Endothelial cell of hepatic sinusoid (primary cell): ENCODE measurements around the gene ZFP2.

ENCODE experiments used
- in situ Hi-C: cut with HindIII; loops from 2 replicates; pipeline ENCODE4 v1.10.0; 2017; ENCODE audit warnings: low sequenced_read_pairs

ZFP2 gene

DNA sequence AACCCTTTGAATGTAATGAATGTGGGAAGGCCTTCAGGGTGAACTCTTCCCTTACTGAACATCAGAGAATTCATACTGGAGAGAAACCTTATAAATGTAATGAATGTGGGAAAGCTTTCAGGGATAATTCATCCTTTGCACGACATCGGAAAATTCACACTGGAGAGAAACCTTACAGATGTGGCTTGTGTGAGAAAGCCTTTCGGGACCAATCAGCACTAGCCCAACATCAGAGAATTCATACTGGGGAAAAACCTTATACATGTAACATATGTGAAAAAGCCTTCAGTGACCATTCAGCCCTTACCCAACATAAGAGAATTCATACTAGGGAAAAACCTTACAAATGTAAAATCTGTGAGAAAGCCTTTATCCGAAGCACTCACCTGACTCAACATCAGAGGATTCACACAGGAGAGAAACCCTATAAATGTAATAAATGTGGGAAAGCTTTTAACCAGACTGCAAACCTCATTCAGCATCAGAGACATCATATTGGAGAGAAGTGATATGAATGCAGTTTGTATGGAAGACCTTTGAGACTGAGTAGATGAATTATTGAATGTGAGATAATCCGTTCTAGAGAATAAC is 69.8 kb downstream of the ZFP2 start:
- in situ Hi-C loops, result loop anchor here (5.0 kb wide), 2 partner anchors 48 to 67 kb away; no protein-coding TSS in a partner anchor

GRCh38 chr5:178981381-178981780 is 85.7 kb downstream of the ZFP2 start:
- in situ Hi-C loops, result no loop called here
